Hepatocyte (in vitro differentiated cells): ENCODE results near the gene MYO5A.

Experiments
- CTCF ChIP-seq: fragments of 200-600 bp; sonication (generic); IDR thresholded peaks from 2 replicates; pipeline ENCODE4 v1.5.1; 2016; ENCODE audit warnings: antibody characterized with exemption, mild to moderate bottlenecking; ENCODE audit not compliant: poor library complexity
- EZH2 ChIP-seq: fragments of 200-600 bp; sonication (generic); IDR thresholded peaks from 2 replicates; pipeline ENCODE4 v1.6.1; 2016; ENCODE audit warnings: antibody characterized with exemption, mild to moderate bottlenecking, borderline replicate concordance
- EZH2phosphoT487 ChIP-seq: fragments of 200-600 bp; sonication (generic); IDR thresholded peaks from one replicate; pipeline ENCODE4 v1.6.1; 2018; ENCODE audit warnings: antibody characterized with exemption, mild to moderate bottlenecking, low read depth, moderate library complexity; ENCODE audit not compliant: unreplicated experiment, severe bottlenecking

GRCh38 chr15:52397118-52397517 is 131.6 kb downstream of the MYO5A start:
- TF ChIP-seq CTCF: no peak
- TF ChIP-seq EZH2phosphoT487: no peak
- TF ChIP-seq EZH2: no peak
